SHP77 (cell line): ENCODE data around the gene ASB8.

ENCODE experiments used
- DNase-seq, 2 experiments: peaks; one replicate each; lab custom pipeline; 2025; lab: John Stamatoyannopoulos, UW

The ASB8 gene

DNA sequence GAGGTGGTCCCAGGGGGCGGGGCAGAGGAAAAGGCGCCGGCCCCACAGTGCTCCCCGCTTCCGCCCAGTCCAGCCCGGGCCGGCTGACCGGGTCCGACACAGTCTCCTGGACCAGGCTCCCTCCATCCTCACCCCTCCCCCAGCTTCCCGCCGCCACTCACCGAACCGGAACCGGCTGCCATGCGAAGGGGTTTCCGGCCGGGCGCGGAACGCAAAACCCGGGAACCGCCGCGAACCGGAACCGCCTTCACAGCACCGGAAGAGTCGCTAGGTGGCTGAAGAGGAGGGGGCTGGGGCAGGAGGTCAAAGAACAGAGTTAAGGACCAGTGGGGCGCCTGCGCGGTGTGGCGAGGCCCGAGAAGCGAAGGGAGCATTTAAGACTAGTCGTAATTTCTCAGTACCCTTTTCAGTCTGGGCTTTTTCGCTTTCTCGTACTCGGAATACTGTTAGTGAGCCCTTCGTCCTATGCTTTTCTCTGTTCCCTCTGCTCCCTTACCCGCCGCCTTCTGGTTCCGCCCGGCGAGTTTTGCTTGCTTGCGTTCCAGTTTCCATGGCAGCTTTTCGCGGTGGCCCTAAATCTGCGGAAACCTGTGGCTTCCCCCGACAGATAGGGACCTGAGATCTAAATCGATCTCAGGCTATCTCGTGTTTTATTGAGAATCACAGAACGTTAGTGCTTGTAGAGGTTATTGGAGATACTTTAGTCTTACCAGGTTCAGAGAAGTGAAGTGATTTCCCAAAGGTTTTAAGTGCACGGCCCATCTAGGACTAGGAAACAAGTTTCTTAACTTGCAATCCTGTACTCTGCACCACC is 51.2 kb downstream of the ASB8 start, which contains the start of gene SENP1:
Gene SENP1, minus strand, starts transcription at position 213 of the 814 bp plus-strand sequence. CDS start 4,607 bp downstream, outside the sequence.
- peak; percentile 85 for DNase-seq

DNA sequence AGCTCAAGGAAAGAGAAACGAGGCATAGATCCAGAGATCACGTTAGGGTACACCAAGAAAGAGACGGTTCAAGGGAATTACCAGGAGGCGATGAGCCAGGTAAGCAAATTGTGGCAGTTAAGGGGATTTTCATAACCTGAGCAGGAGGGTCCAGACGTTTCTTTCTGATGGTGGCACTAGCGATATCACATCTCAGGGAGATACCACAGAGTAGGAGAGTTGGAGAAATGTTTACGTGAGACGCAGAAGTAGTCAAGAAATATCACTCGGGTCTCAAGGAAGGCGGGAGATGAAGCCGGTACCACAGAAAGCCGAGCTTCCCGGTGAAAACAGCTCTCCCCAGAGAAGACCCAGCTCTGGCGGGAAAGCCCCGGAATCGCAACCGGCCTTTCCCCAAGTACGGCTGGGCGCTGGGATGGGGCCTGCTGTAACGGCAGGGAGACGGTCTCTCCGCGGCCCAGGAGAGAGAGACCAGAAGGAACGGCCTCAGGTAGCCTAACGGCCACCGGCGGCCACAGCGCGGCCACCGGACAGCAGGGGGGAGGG is 51.9 kb downstream of the ASB8 start:
- DNase-seq: peak in 1 of 2 experiments; percentile 28

DNA sequence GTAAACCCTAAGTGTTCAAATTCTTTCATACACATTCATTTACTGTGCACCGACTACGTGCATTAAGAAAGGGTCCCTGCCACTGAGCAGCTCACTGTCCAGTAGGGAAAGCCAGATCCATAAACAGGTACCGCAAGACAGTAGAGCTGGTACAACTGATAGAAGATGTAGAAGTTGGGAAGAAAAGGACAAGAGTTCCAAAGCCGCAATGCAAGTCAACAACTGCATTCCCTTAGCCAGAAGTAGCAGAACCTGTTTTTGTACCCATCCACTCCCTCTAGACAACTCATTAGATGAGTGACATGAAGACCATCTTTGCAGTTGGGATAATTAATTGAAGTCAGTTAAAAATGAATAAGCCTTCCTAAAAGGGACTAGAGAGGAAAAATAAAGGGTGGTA is 52.8 kb downstream of the ASB8 start:
- no peak for DNase-seq
